HEK293 (cell line): ENCODE results near the gene ZDHHC24.

Experiments used
- CTCF ChIA-PET: fragments of 350-600 bp; formaldehyde crosslinking; extraction: SDS; loops from one replicate; lab custom pipeline; 2021; ENCODE audit warnings: antibody characterized with exemption; lab: Yijun Ruan, JAX
- POLR2A ChIA-PET: fragments of 300-600 bp; formaldehyde crosslinking; extraction: SDS; loops from one replicate; lab custom pipeline; 2020; ENCODE audit warnings: antibody characterized with exemption, inconsistent platforms; lab: Yijun Ruan, JAX
- H3K27ac ChIP-seq: fragments of 200-500 bp; sonication (Bioruptor generic); 2 replicates; pipeline ENCODE4 v1.5.1; 2014; ENCODE audit warnings: low read depth, low read length, control low read depth, inconsistent platforms; ENCODE audit errors: extremely low read depth
- H3K36me3 ChIP-seq, 2 experiments: fragments of 200-500 bp in 1 of 2; sonication (Bioruptor generic) in 1 of 2; 1 replicate in 1 of 2; 2 replicates in 1 of 2; pipeline ENCODE4 v1.5.1; 2014 to 2017; ENCODE audit warnings: inconsistent platforms in 2 of 2, low read length in 2 of 2; ENCODE audit not compliant: control insufficient read depth in 2 of 2, insufficient read depth in 1 of 2
- H3K4me1 ChIP-seq: fragments of 200-500 bp; sonication (Bioruptor generic); 2 replicates; pipeline ENCODE4 v1.5.1; 2014; ENCODE audit warnings: mild to moderate bottlenecking, low read length, inconsistent platforms; ENCODE audit not compliant: control insufficient read depth, insufficient read depth
- H3K4me3 ChIP-seq: 2 replicates; pipeline ENCODE4 v1.5.1; 2011; ENCODE audit warnings: low read depth, mild to moderate bottlenecking, control low read depth, low read length, moderate library complexity
- H3K9me3 ChIP-seq: fragments of 200-500 bp; sonication (Bioruptor generic); 2 replicates; pipeline ENCODE4 v1.5.1; 2014; ENCODE audit warnings: low read depth, low read length, inconsistent platforms; ENCODE audit not compliant: control insufficient read depth, insufficient read depth
- EGR2 ChIP-seq: fragments of 450-650 bp; formaldehyde crosslinking; IDR thresholded peaks from 2 replicates; pipeline ENCODE4 v1.5.1; 2016; ENCODE audit warnings: low read depth, missing biosample characterization, missing genetic modification characterization
- GLIS2 ChIP-seq: fragments of 450-650 bp; formaldehyde crosslinking; IDR thresholded peaks from 2 replicates; pipeline ENCODE4 v1.5.1; 2016; ENCODE audit warnings: missing biosample characterization, missing genetic modification characterization
- HOXD13 ChIP-seq: sonication (generic); formaldehyde crosslinking; IDR thresholded peaks from 2 replicates; pipeline ENCODE4 v1.8.0; 2022; ENCODE audit warnings: missing genetic modification reagents, borderline replicate concordance
- IKZF3 ChIP-seq: fragments of 450-650 bp; IDR thresholded peaks from 2 replicates; pipeline ENCODE4 v1.5.0; 2018; ENCODE audit warnings: missing biosample characterization, mild to moderate bottlenecking, missing genetic modification characterization, moderate library complexity
- KLF16 ChIP-seq: fragments of 450-650 bp; formaldehyde crosslinking; IDR thresholded peaks from 2 replicates; pipeline ENCODE4 v1.5.1; 2017; ENCODE audit warnings: missing biosample characterization, missing genetic modification characterization
- WT1 ChIP-seq: fragments of 450-650 bp; formaldehyde crosslinking; IDR thresholded peaks from 2 replicates; pipeline ENCODE4 v1.5.1; 2016; ENCODE audit warnings: missing biosample characterization, missing genetic modification characterization
- YY1 ChIP-seq: fragments of 450-650 bp; formaldehyde crosslinking; IDR thresholded peaks from 2 replicates; pipeline ENCODE4 v1.5.1; 2018; ENCODE audit warnings: missing biosample characterization, missing genetic modification characterization
- YY2 ChIP-seq: fragments of 450-650 bp; formaldehyde crosslinking; IDR thresholded peaks from 2 replicates; pipeline ENCODE4 v1.5.1; 2016; ENCODE audit warnings: missing biosample characterization, missing genetic modification characterization
- ZBTB20 ChIP-seq: fragments of 450-650 bp; formaldehyde crosslinking; IDR thresholded peaks from 2 replicates; pipeline ENCODE4 v1.5.1; 2016; ENCODE audit warnings: missing biosample characterization, missing genetic modification characterization
- ZNF146 ChIP-seq: fragments of 450-650 bp; formaldehyde crosslinking; IDR thresholded peaks from 2 replicates; pipeline ENCODE4 v1.5.1; 2016; ENCODE audit warnings: missing biosample characterization, missing genetic modification characterization
- ZNF184 ChIP-seq: fragments of 450-650 bp; IDR thresholded peaks from 2 replicates; pipeline ENCODE4 v1.5.1; 2018; ENCODE audit warnings: missing biosample characterization, mild to moderate bottlenecking, missing genetic modification characterization
- ZNF221 ChIP-seq: fragments of 450-650 bp; formaldehyde crosslinking; IDR thresholded peaks from 2 replicates; pipeline ENCODE4 v1.5.1; 2017; ENCODE audit warnings: missing biosample characterization, missing genetic modification characterization, borderline replicate concordance
- ZNF426 ChIP-seq: fragments of 450-650 bp; formaldehyde crosslinking; IDR thresholded peaks from 2 replicates; pipeline ENCODE4 v1.5.1; 2017; ENCODE audit warnings: missing biosample characterization, missing genetic modification characterization, mild to moderate bottlenecking, inconsistent platforms, moderate library complexity
- ZNF510 ChIP-seq: fragments of 450-650 bp; formaldehyde crosslinking; IDR thresholded peaks from 2 replicates; pipeline ENCODE4 v1.5.1; 2018; ENCODE audit warnings: mild to moderate bottlenecking, missing genetic modification characterization, missing biosample characterization; ENCODE audit not compliant: insufficient replicate concordance
- ZNF610 ChIP-seq: fragments of 450-650 bp; formaldehyde crosslinking; IDR thresholded peaks from 2 replicates; pipeline ENCODE4 v1.5.1; 2016; ENCODE audit warnings: missing biosample characterization, missing genetic modification characterization, borderline replicate concordance
- ZNF707 ChIP-seq: fragments of 450-650 bp; formaldehyde crosslinking; IDR thresholded peaks from 2 replicates; pipeline ENCODE4 v1.5.1; 2016; ENCODE audit warnings: missing biosample characterization, missing genetic modification characterization
- ZNF792 ChIP-seq: fragments of 450-650 bp; formaldehyde crosslinking; IDR thresholded peaks from 2 replicates; pipeline ENCODE4 v1.5.1; 2016; ENCODE audit warnings: missing biosample characterization, missing genetic modification characterization
- TF ChIP-seq, protein P1 (sequence below): fragments of 450-650 bp; formaldehyde crosslinking; IDR thresholded peaks from 2 replicates; pipeline ENCODE4 v1.5.1; 2016; ENCODE audit warnings: missing biosample characterization, missing genetic modification characterization
- TF ChIP-seq, protein P2 (sequence below): fragments of 450-650 bp; formaldehyde crosslinking; IDR thresholded peaks from 2 replicates; pipeline ENCODE4 v1.5.1; 2016; ENCODE audit warnings: missing biosample characterization, missing genetic modification characterization, borderline replicate concordance
- TF ChIP-seq, protein P3 (sequence below): fragments of 450-650 bp; formaldehyde crosslinking; IDR thresholded peaks from 2 replicates; pipeline ENCODE4 v1.5.1; 2016; ENCODE audit warnings: missing biosample characterization, missing genetic modification characterization

Gene ZDHHC24

DNA sequence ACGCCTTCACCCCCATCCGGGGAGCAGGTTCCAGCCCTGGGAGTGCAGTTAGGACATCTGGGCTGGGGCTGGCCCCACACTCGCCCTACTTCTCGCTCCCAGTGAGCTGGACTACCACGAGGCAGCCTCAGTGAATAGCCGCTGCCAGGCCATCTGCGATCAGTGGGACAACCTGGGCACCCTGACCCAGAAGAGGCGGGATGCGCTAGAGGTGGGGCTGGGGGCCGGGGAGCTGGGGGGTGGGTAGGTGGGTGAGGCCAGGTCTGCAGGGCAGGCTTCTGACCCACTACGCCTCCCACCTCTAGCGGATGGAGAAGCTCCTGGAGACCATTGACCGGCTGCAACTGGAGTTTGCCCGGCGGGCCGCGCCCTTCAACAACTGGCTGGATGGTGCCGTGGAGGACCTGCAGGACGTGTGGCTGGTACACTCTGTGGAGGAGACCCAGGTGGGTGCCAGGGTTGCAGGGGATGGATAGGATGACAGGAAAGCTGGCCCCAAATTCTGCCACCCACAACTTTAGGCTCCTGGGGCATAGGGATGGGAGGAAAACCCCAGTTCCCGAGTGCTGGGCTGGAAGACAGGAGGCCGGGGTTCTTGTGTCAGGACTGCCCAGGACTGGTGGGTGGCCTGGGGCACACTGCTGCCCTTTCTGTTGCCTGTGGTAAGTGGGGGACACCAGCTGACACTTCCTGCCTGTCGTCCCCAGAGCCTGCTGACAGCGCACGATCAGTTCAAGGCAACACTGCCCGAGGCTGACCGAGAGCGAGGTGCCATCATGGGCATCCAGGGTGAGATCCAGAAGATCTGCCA is 14.2 kb upstream of the ZDHHC24 start:
- Histone ChIP-seq H3K4me1 (no peaks in the 10 kb centered on the region), H3K9me3 (no peaks in the 10 kb centered on the region), H3K36me3 (no peaks in the 10 kb centered on the region), H3K4me3 (no peak overlapping the region), H3K27ac (no peak overlapping the region)
- ChIA-PET CTCF (interaction anchor here (0.8 kb wide), 1 partner anchor 58 kb away, joined by 3 read pairs; no protein-coding TSS in a partner anchor), POLR2A (interaction anchor here (1.1 kb wide), 2 partner anchors 14 to 56 kb away, joined by 3 to 5 read pairs; partner anchors contain the start of genes RBM14 and ZDHHC24)
- TF ChIP-seq ZNF221 (tag by site-specific recombination): no peak
- no peak for TF ChIP-seq ZNF510 (tag by site-specific recombination)
- TF ChIP-seq ZBTB20 (tag by site-specific recombination): no peak
- no peak for TF ChIP-seq WT1 (tag by site-specific recombination)
- TF ChIP-seq ZNF146 (tag by site-specific recombination): no peak
- TF ChIP-seq, protein P1, sequence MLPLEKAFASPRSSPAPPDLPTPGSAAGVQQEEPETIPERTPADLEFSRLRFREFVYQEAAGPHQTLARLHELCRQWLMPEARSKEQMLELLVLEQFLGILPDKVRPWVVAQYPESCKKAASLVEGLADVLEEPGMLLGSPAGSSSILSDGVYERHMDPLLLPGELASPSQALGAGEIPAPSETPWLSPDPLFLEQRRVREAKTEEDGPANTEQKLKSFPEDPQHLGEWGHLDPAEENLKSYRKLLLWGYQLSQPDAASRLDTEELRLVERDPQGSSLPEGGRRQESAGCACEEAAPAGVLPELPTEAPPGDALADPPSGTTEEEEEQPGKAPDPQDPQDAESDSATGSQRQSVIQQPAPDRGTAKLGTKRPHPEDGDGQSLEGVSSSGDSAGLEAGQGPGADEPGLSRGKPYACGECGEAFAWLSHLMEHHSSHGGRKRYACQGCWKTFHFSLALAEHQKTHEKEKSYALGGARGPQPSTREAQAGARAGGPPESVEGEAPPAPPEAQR: no peak
- no peak for TF ChIP-seq ZNF426 (tag by site-specific recombination)
- TF ChIP-seq ZNF792 (tag by site-specific recombination): no peak
- no peak for TF ChIP-seq KLF16 (tag by site-specific recombination)
- TF ChIP-seq ZNF184 (tag by site-specific recombination): no peak
- TF ChIP-seq, protein P2, sequence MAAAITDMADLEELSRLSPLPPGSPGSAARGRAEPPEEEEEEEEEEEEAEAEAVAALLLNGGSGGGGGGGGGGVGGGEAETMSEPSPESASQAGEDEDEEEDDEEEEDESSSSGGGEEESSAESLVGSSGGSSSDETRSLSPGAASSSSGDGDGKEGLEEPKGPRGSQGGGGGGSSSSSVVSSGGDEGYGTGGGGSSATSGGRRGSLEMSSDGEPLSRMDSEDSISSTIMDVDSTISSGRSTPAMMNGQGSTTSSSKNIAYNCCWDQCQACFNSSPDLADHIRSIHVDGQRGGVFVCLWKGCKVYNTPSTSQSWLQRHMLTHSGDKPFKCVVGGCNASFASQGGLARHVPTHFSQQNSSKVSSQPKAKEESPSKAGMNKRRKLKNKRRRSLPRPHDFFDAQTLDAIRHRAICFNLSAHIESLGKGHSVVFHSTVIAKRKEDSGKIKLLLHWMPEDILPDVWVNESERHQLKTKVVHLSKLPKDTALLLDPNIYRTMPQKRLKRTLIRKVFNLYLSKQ (tag by site-specific recombination): no peak
- TF ChIP-seq GLIS2 (tag by site-specific recombination): no peak
- no peak for TF ChIP-seq HOXD13 (CRISPR knock-in tag)
- no peak for TF ChIP-seq ZNF610 (tag by site-specific recombination)
- TF ChIP-seq YY1: no peak
- TF ChIP-seq IKZF3 (tag by site-specific recombination): no peak

DNA sequence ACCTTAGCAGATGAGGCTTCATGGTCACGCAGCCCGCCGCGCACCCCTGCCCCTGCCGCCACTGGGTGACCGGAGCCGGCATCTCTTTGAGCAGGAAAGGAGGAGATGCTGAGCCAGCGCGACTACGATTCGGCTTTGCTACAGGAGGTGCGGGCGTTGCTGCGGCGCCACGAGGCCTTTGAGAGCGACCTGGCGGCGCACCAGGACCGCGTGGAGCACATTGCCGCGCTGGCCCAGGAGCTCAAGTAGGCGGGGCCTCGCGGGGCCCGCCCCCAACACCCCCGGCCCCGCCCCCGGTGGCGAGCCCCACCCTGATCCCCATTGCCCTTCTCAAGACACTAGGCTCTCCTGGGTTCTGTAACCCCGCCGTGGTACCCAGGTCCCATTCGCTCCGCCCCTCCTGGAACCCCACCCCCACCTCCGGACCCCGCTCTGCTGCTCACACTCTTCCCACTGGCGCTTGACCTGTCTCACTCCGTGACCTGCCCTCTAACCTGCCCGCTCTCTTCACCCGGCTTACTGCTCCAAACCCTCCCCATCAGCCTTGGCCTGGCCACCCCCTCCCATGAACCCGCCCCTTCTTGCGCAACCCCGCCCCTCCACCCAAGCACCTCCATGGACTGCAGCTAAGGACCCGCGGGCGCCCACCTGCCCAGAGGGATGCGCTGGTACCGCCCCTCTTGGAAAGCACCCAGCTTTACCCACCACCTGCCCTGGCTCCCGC is 13.5 kb upstream of the ZDHHC24 start:
- ChIA-PET POLR2A (interaction anchor here (1.1 kb wide), 1 partner anchor 57 kb away, joined by 5 read pairs; the partner anchor contains the start of gene RBM14), CTCF (interaction anchor here (0.7 kb wide), 1 partner anchor 120 kb away, joined by 3 read pairs; no protein-coding TSS in a partner anchor)
- no peaks in the 10 kb centered on the region for H3K9me3 ChIP-seq
- no peaks in the 10 kb centered on the region for H3K4me1 ChIP-seq
- no peak overlapping the region for H3K27ac ChIP-seq
- TF ChIP-seq YY2 (tag by site-specific recombination): no peak
- TF ChIP-seq, protein P3, sequence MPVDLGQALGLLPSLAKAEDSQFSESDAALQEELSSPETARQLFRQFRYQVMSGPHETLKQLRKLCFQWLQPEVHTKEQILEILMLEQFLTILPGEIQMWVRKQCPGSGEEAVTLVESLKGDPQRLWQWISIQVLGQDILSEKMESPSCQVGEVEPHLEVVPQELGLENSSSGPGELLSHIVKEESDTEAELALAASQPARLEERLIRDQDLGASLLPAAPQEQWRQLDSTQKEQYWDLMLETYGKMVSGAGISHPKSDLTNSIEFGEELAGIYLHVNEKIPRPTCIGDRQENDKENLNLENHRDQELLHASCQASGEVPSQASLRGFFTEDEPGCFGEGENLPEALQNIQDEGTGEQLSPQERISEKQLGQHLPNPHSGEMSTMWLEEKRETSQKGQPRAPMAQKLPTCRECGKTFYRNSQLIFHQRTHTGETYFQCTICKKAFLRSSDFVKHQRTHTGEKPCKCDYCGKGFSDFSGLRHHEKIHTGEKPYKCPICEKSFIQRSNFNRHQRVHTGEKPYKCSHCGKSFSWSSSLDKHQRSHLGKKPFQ (tag by site-specific recombination): no peak
- TF ChIP-seq EGR2 (tag by site-specific recombination): no peak
- TF ChIP-seq ZBTB20 (tag by site-specific recombination): no peak
- TF ChIP-seq ZNF707 (tag by site-specific recombination): no peak
- TF ChIP-seq IKZF3 (tag by site-specific recombination): no peak
- no peaks in the 10 kb centered on the region for H3K36me3 ChIP-seq
- no peak overlapping the region for H3K4me3 ChIP-seq
